CD4-positive, alpha-beta memory T cell (primary cell): Measurements from ENCODE around the gene GCLC. TPM values are rescaled to one million over a fixed set of nuclear protein-coding genes. Genes with fewer than 3 reads are reported as not detected.
A peak's percentile ranks its signal among the peaks of the same experiment; 100 is the strongest.

Experiments
- CTCF ChIA-PET: fragments of 350-600 bp; sonication (Branson Sonifier 250); formaldehyde crosslinking; loops from one replicate; lab custom pipeline; 2021; ENCODE audit warnings: inconsistent platforms; ENCODE audit not compliant: partially characterized antibody; lab: Charles Lee
- POLR2A ChIA-PET: fragments of 350-600 bp; sonication (Branson Sonifier 250); formaldehyde crosslinking; loops from one replicate; lab custom pipeline; 2021; ENCODE audit not compliant: partially characterized antibody; lab: Charles Lee
- DNase-seq, 5 donors: peaks; one replicate each; pipeline versions ENCODE4 v3.0.0 to v3.0.0-alpha.2; 2020 to 2022; ENCODE audit warnings: mixed read lengths in 1 of 5
- H3K27ac ChIP-seq: one replicate; pipeline ENCODE4 v1.7.0; 2013; ENCODE audit warnings: low read depth, low read length
- H3K27me3 ChIP-seq: 2 replicates; pipeline ENCODE4 v1.7.0; 2013; ENCODE audit warnings: mild to moderate bottlenecking, low read length, moderate library complexity; ENCODE audit not compliant: insufficient read depth
- H3K36me3 ChIP-seq: 2 replicates; pipeline ENCODE4 v1.7.0; 2013; ENCODE audit warnings: mild to moderate bottlenecking, low read length, moderate library complexity; ENCODE audit not compliant: insufficient read depth
- H3K4me1 ChIP-seq: 2 replicates; pipeline ENCODE4 v1.7.0; 2013; ENCODE audit warnings: mild to moderate bottlenecking, low read length, moderate library complexity; ENCODE audit not compliant: insufficient read depth
- H3K4me3 ChIP-seq, 2 donors: one replicate each; pipeline ENCODE4 v1.7.0; 2013; ENCODE audit warnings: low read length in 2 of 2, mild to moderate bottlenecking in 1 of 2
- H3K9me3 ChIP-seq, 2 donors: one replicate each; pipeline ENCODE4 v1.7.0; 2013; ENCODE audit warnings: low read length in 2 of 2, control low read depth in 1 of 2; ENCODE audit not compliant: control insufficient read depth in 1 of 2
- H3K27ac Mint-ChIP-seq, 7 donors: one replicate each; pipeline ENCODE4 v1.8.0; 2020 to 2021; ENCODE audit warnings: mixed read lengths in 7 of 7, mild to moderate bottlenecking in 6 of 7, inconsistent platforms in 3 of 7, moderate library complexity in 3 of 7
- H3K27me3 Mint-ChIP-seq, 2 donors: one replicate each; pipeline ENCODE4 v1.8.0; 2020 to 2021; ENCODE audit warnings: mixed read lengths in 2 of 2
- H3K36me3 Mint-ChIP-seq, 2 donors: one replicate each; pipeline ENCODE4 v1.8.0; 2020 to 2021; ENCODE audit warnings: mixed read lengths in 2 of 2, inconsistent platforms in 1 of 2, mild to moderate bottlenecking in 1 of 2
- H3K4me1 Mint-ChIP-seq, 4 donors: one replicate each; pipeline ENCODE4 v1.8.0; 2020 to 2021; ENCODE audit warnings: mixed read lengths in 4 of 4, mild to moderate bottlenecking in 1 of 4
- H3K4me3 Mint-ChIP-seq, 8 donors: one replicate each; pipeline ENCODE4 v1.8.0; 2020 to 2021; ENCODE audit warnings: mixed read lengths in 8 of 8, mild to moderate bottlenecking in 7 of 8, moderate library complexity in 6 of 8, inconsistent platforms in 3 of 8
- H3K9me3 Mint-ChIP-seq, 8 donors: one replicate each; pipeline ENCODE4 v1.8.0; 2020 to 2021; ENCODE audit warnings: mixed read lengths in 8 of 8, mild to moderate bottlenecking in 5 of 8, inconsistent platforms in 3 of 8, moderate library complexity in 1 of 8
- intact Hi-C: fragments of 100-400 bp; cut with micrococcal nuclease; formaldehyde crosslinking; loops from one replicate; pipeline ENCODE4 v1.15.1; 2023
- polyA plus RNA-seq, 2 donors: library from polyadenylated mRNA; unstranded; fragments of 300-500 nt; fragmentation: Illumina TruSeq; gene quantifications; one replicate each; pipeline ENCODE4 v1.2.3, GENCODE V29; 2021
- total RNA-seq, 2 experiments: library from RNA; stranded (reverse); gene quantifications; one replicate each; pipeline ENCODE4 v1.2.3, GENCODE V29; 2021

Gene GCLC
- 10 to 100 TPM; 39.6 to 40.9 TPM for total RNA-seq
- 10 to 100 TPM in 1 of 2 donors, 1 to 10 TPM in 1; 8.8 to 10.5 TPM for polyA plus RNA-seq

DNA sequence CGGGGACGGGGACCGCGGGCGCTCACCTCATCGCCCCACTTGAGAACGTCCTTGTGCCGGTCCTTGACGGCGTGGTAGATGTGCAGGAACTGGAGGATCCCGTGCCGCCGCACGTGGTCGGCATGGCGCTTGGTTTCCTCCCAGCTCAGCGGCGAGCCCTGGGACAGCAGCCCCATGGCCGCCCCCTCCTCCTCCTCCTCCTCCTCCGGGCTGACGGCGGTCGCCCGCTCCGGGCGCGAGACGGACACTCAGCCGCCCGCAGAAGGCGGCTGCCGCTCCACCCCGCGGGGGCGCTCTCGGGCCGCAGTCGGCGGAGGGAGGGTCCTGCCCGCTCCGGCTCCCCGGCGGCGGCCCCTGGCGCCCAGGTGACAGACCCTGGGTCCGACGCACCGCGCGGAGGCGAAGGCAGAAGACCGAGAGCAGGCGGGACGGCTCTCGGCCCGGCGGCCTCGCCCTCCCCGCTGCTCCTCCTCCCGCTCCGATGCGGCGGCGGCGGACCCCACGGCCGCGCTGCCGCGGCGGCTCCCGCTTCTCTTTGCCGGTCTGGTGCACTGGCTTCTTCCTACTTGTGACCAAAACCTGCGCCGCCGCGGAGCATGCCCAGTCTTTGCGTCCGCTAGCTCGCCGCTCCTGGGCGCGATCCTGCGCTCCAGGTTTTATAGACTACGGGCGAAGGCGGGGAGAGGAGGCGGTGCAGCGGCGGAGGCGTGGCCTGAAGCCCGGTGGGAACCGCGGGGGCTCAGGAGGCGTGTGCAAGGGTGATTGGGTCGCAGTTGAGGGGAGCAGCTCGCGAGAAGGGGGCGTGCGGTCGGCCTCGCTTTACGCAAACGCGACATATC, at the start of gene GCLC:
TSS of gene GCLC (minus strand) at position 632 of the 839 bp plus-strand sequence. CDS start at position 176, 456 bp downstream.
- intact Hi-C loops, result loop anchor here (1.0 to 10.0 kb wide), 7 partner anchors 52 to 1120 kb away; partner anchors contain the start of genes EFHC1, ELOVL5 and TRAM2
- Mint-ChIP-seq H3K4me1 (peaks cover 47 to 73% (median 59%) of the 10 kb centered on the region in 4 donors), H3K4me3 (peak within 1 kb of the TSS; percentile 95 to 99 (median 98)), H3K27ac (peak within 1 kb of the TSS; percentile 79 to 96 (median 94)), H3K9me3 (peaks cover 0 to 1% (median 0%) of the 10 kb centered on the region in 8 donors), H3K36me3 (peaks cover 4 to 7% of the 10 kb centered on the region in 2 donors), H3K27me3 (no peaks in the 10 kb centered on the region)
- peak within 1 kb of the TSS; percentile 59 for H3K27ac ChIP-seq
- H3K4me3 ChIP-seq, result peak within 1 kb of the TSS; percentile 61 to 63
- no peaks in the 10 kb centered on the region for H3K36me3 ChIP-seq
- DNase-seq, result peak; percentile 82 to 85 (median 84)
- CTCF ChIA-PET, result interaction anchor here (0.9 to 3.7 kb wide), 10 partner anchors 10 to 184 kb away, joined by 3 to 38 read pairs (median 4); no protein-coding TSS in a partner anchor
- no peaks in the 10 kb centered on the region for H3K9me3 ChIP-seq
- POLR2A ChIA-PET, result interaction anchor here (1.0 to 2.8 kb wide), 5 partner anchors 103 to 250 kb away, joined by 3 to 23 read pairs (median 12); partner anchors contain the start of gene LRRC1
- H3K27me3 ChIP-seq, result no peaks in the 10 kb centered on the region
- peaks cover 51% of the 10 kb centered on the region for H3K4me1 ChIP-seq

DNA sequence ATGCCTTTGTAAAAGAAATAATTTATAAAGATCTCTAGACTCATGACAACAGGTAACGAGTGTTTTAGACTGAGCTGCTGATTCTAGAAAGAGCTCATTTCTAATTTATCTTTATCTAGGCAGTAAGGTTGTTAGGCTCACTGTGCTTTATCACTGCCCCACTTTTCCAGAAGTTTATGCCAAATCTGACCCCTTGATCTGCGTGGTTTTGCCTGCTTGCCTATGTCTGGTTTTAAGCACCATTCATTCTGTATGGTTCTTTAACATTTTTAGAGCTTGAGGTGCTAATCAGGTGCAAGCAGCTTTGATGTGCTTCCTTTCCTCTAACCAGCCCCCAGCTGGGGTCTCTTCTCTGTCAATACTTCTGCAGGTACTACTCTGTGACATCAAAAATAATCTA, 49.7 kb upstream of the GCLC start:
- Mint-ChIP-seq H3K36me3 (no peaks in the 10 kb centered on the region), H3K4me1 (no peaks in the 10 kb centered on the region), H3K27ac (no peak overlapping the region), H3K9me3 (peaks cover 0 to 8% (median 0%) of the 10 kb centered on the region in 8 donors), H3K4me3 (no peak overlapping the region), H3K27me3 (peaks cover 0 to 2% of the 10 kb centered on the region in 2 donors)
- CTCF ChIA-PET, result interaction anchor here (0.8 kb wide), 1 partner anchor 132 kb away, joined by 3 read pairs; no protein-coding TSS in a partner anchor
- no peaks in the 10 kb centered on the region for H3K36me3 ChIP-seq
- POLR2A ChIA-PET, result no interaction called here
- H3K27me3 ChIP-seq, result no peaks in the 10 kb centered on the region
- no peak for DNase-seq
- intact Hi-C loops, result no loop called here
- no peaks in the 10 kb centered on the region for H3K9me3 ChIP-seq
- no peak overlapping the region for H3K27ac ChIP-seq
- no peak overlapping the region for H3K4me3 ChIP-seq
- H3K4me1 ChIP-seq, result no peaks in the 10 kb centered on the region

DNA sequence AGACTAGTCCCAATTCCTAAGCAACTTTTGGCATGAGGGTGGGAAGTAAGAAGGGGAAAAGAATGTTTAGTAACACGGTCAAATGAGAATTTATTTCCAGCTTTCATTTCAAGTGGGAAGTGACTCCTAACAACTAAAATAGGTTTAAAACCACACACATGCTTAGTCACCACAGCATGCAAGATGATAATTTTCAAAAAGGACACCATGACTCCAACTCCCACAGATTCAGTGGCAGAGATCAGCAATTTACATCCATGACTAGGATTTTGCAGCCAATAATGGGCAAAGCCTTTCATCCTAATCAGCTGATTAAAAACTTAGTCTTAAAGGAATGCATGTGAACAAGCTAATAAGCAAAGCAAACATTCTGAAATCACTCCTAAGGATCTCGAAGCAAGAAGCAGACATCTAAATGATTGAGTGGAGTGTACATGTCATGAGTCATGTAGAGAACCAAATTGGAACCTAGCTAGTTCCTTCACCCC, 48.1 kb upstream of the GCLC start:
- Histone ChIP-seq H3K27ac (no peak overlapping the region), H3K4me3 (no peak overlapping the region), H3K36me3 (no peaks in the 10 kb centered on the region), H3K4me1 (no peaks in the 10 kb centered on the region), H3K27me3 (no peaks in the 10 kb centered on the region), H3K9me3 (no peaks in the 10 kb centered on the region)
- Mint-ChIP-seq H3K27ac (no peak overlapping the region), H3K4me3 (no peak overlapping the region), H3K27me3 (peaks cover 0 to 8% of the 10 kb centered on the region in 2 donors), H3K36me3 (no peaks in the 10 kb centered on the region), H3K9me3 (peaks cover 0 to 8% (median 0%) of the 10 kb centered on the region in 8 donors), H3K4me1 (no peaks in the 10 kb centered on the region)
- DNase-seq, result no peak
- CTCF ChIA-PET, result no interaction called here
- POLR2A ChIA-PET, result no interaction called here
- intact Hi-C loops, result no loop called here

DNA sequence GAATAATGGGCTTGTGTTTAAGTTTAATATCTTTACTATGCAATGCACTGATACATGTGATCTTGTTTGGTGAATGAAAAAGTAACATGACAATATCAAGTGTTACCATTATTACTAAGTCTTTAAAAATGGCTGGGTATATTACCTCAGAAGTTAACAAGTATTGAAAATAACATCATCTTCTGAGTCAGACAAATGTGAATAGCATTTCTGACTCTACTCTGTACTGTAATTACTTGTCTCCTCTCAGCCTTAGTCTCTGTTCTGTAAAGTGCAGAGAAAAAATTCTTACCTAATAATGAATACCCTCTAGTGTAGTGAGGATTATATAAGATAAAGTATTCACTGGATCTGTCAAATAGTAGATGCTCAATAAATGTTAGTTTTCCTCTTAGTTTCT, 47.0 kb upstream of the GCLC start:
- Mint-ChIP-seq H3K27me3 (peaks cover 0 to 8% of the 10 kb centered on the region in 2 donors), H3K4me1 (peaks cover 0 to 2% (median 0%) of the 10 kb centered on the region in 4 donors), H3K4me3 (no peak overlapping the region), H3K36me3 (no peaks in the 10 kb centered on the region), H3K9me3 (no peaks in the 10 kb centered on the region), H3K27ac (no peak overlapping the region)
- CTCF ChIA-PET, result no interaction called here
- Histone ChIP-seq H3K36me3 (no peaks in the 10 kb centered on the region), H3K4me1 (no peaks in the 10 kb centered on the region), H3K27ac (no peak overlapping the region), H3K4me3 (no peak overlapping the region), H3K27me3 (no peaks in the 10 kb centered on the region), H3K9me3 (no peaks in the 10 kb centered on the region)
- intact Hi-C loops, result no loop called here
- no peak for DNase-seq
- POLR2A ChIA-PET, result no interaction called here

- Histone ChIP-seq H3K27me3 (no peaks in the 10 kb centered on the region), H3K9me3 (no peaks in the 10 kb centered on the region), H3K4me3 (no peak overlapping the region), H3K27ac (no peak overlapping the region), H3K4me1 (no peaks in the 10 kb centered on the region), H3K36me3 (no peaks in the 10 kb centered on the region)
- peaks cover 0 to 10% of the 10 kb centered on the region in 2 donors for H3K27me3 Mint-ChIP-seq
- H3K4me1 Mint-ChIP-seq, result peaks cover 0 to 3% (median under 1%) of the 10 kb centered on the region in 4 donors
- POLR2A ChIA-PET, result no interaction called here
- no peak overlapping the region for H3K27ac Mint-ChIP-seq
- H3K9me3 Mint-ChIP-seq, result no peaks in the 10 kb centered on the region
- DNase-seq, result no peak
- H3K4me3 Mint-ChIP-seq, result no peak overlapping the region
- CTCF ChIA-PET, result no interaction called here
- H3K36me3 Mint-ChIP-seq, result no peaks in the 10 kb centered on the region
- intact Hi-C loops, result no loop called here
Observed at GRCh38 chr6:53588816-53589509, 44.1 kb upstream of the GCLC start.

- intact Hi-C loops, result no loop called here
- Mint-ChIP-seq H3K27ac (peak overlapping the region in 1 of 7 donors; percentile 10), H3K4me3 (no peak overlapping the region), H3K9me3 (no peaks in the 10 kb centered on the region), H3K4me1 (peaks cover 0 to 3% (median 2%) of the 10 kb centered on the region in 4 donors), H3K27me3 (peaks cover 0 to 8% of the 10 kb centered on the region in 2 donors), H3K36me3 (no peaks in the 10 kb centered on the region)
- no peaks in the 10 kb centered on the region for H3K4me1 ChIP-seq
- ChIA-PET POLR2A (no interaction called here), CTCF (no interaction called here)
- H3K9me3 ChIP-seq, result no peaks in the 10 kb centered on the region
- H3K36me3 ChIP-seq, result no peaks in the 10 kb centered on the region
- H3K27me3 ChIP-seq, result no peaks in the 10 kb centered on the region
- no peak overlapping the region for H3K27ac ChIP-seq
- DNase-seq, result no peak
- H3K4me3 ChIP-seq, result no peak overlapping the region
Observed at GRCh38 chr6:53587291-53587690, 42.4 kb upstream of the GCLC start.
